NCI-H1436 (cell line): ENCODE data around the gene ZNF292.
"Not testable (repeated sequence)": the region's sequence is repeated elsewhere in the genome, so short reads cannot be mapped to it uniquely, and the experiment has no call there.

ENCODE experiments used
- DNase-seq: peaks from one replicate; lab custom pipeline; 2025; lab: John Stamatoyannopoulos, UW

The ZNF292 gene

GRCh38 chr6:87164004-87164403, 8.6 kb downstream of the ZNF292 start:
- no peak for DNase-seq

GRCh38 chr6:87164506-87164905, 9.1 kb downstream of the ZNF292 start:
- no peak for DNase-seq

GRCh38 chr6:87165185-87165584, 9.8 kb downstream of the ZNF292 start:
- DNase-seq = no peak

GRCh38 chr6:87171938-87172633, 16.7 kb downstream of the ZNF292 start:
- peak; percentile 61 for DNase-seq

GRCh38 chr6:87174078-87174579, 18.8 kb downstream of the ZNF292 start:
- DNase-seq = no peak

GRCh38 chr6:87176493-87176892, 21.1 kb downstream of the ZNF292 start:
- no peak for DNase-seq

- no peak for DNase-seq
Observed at GRCh38 chr6:87180105-87180728, 24.9 kb downstream of the ZNF292 start.

- DNase-seq = no peak
Observed at GRCh38 chr6:87181903-87182302, 26.5 kb downstream of the ZNF292 start.

- no peak for DNase-seq
Observed at GRCh38 chr6:87182321-87182720, 27.0 kb downstream of the ZNF292 start.

- DNase-seq = no peak
Observed at GRCh38 chr6:87182940-87183339, 27.6 kb downstream of the ZNF292 start.

GRCh38 chr6:87183687-87184086, 28.3 kb downstream of the ZNF292 start:
- DNase-seq = no peak

GRCh38 chr6:87184762-87185250, 29.4 kb downstream of the ZNF292 start:
- DNase-seq = no peak

GRCh38 chr6:87196275-87196842, 41.0 kb downstream of the ZNF292 start:
- no peak for DNase-seq

GRCh38 chr6:87197547-87197946, 42.2 kb downstream of the ZNF292 start:
- no peak for DNase-seq

GRCh38 chr6:87198022-87198810, 42.9 kb downstream of the ZNF292 start:
- DNase-seq = not testable (repeated sequence)

- no peak for DNase-seq
Observed at GRCh38 chr6:87199787-87200186, 44.4 kb downstream of the ZNF292 start.

- DNase-seq = no peak
Observed at GRCh38 chr6:87200469-87201175, 45.3 kb downstream of the ZNF292 start.

GRCh38 chr6:87203448-87204023, 48.2 kb downstream of the ZNF292 start:
- DNase-seq = no peak

- DNase-seq = no peak
Observed at GRCh38 chr6:87209812-87210211, 54.4 kb downstream of the ZNF292 start.

- DNase-seq = no peak
Observed at GRCh38 chr6:87210979-87211378, 55.6 kb downstream of the ZNF292 start.

- no peak for DNase-seq
Observed at GRCh38 chr6:87212596-87212995, 57.2 kb downstream of the ZNF292 start.
